Lower leg skin (tissue), 4 donors: Measurements from ENCODE around the gene C1orf216. TPM values are rescaled to one million over a fixed set of nuclear protein-coding genes. Genes with fewer than 3 reads are reported as not detected.
"Not testable (repeated sequence)": the region's sequence is repeated elsewhere in the genome, so short reads cannot be mapped to it uniquely, and the experiment has no call there.

Experiments
- DNase-seq, 2 donors: peaks; one replicate each; pipeline ENCODE4 v3.0.0-alpha.2; 2019; ENCODE audit warnings: low spot score in 2 of 2
- H3K4me3 ChIP-seq: fragments of 200-600 bp; sonication (generic); 2 replicates; pipeline ENCODE4 v1.5.1; 2017; ENCODE audit warnings: mild to moderate bottlenecking, low read depth; ENCODE audit not compliant: poor library complexity, severe bottlenecking
- POLR2A ChIP-seq, 2 donors: fragments of 450-650 bp; IDR thresholded peaks; one replicate each; pipeline ENCODE4 v1.6.1; 2016 to 2017; ENCODE audit warnings: antibody characterized with exemption in 2 of 2, mild to moderate bottlenecking in 1 of 2, moderate library complexity in 1 of 2
- WGBS, 2 donors: methylation state at CpG; one replicate each; pipeline ENCODE4 v1.1.5; 2018; 5-methylcytosine and 5-hydroxymethylcytosine counted together
- intact Hi-C: fragments of 100-400 bp; cut with DNase I; formaldehyde crosslinking; loops from one replicate; pipeline ENCODE4 v1.15.0; 2023; ENCODE audit warnings: low total_unique reads
- total RNA-seq, 4 donors: library from RNA; depleted of rRNA; stranded (reverse); fragments of >200 nt; gene quantifications; one replicate each; pipeline ENCODE4 v1.1.0, GENCODE V29; 2016
- TF ChIP-seq, protein P1 (sequence below), 3 donors: fragments of 450-650 bp; IDR thresholded peaks; one replicate each; pipeline ENCODE4 v1.5.1; 2016; ENCODE audit warnings: antibody characterized with exemption in 3 of 3, mild to moderate bottlenecking in 3 of 3, moderate library complexity in 2 of 3

The C1orf216 gene
- total RNA-seq, 4 donors from 2014 or later, result 5.6 to 9.8 (median 6.5) TPM

DNA sequence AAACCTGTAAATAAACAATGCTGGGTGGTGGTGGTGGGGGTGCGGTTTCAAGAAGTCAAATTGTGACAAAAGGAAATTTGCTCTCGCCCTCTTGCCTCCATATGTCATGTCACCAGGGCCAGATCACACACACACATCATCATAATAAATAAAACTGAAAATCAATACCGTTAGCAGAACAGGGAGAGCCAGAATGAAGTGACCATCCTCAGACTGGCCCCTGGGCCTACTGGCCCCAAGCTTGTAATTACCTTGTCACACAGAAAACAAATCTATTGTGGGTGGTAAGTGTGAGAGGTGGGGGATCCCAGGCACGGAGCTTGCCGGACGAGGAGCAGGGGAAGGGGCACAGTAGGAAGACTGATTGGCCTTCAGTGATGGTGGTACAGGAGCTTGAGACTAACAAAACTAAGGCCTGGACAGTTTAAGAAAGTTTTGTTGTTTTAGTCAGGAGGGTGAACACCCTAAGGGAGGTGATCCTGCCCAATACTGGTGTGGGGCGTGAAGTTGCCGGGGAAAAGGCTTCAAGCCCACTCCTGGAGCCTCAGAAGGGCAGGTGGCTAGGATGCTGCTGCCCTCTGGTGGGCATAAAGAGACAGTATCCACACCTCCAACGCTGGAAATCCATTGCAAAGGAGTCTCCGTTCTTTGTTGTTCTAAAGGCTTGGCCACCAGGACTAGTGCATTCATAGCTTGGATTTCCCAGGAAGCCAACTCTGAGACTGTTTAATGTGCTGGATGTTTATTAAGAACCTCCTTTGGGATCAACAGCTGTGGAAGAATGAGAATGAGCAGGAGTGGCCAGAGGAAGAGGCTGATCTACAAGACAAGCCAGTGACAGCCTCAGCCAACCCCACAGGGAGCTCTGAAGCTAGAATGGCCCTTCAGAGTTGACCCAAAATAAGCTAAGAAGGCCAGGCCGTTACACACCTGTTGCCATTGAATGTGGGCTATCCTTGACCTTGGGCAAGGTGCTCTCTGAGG lies 8.1 kb upstream of the C1orf216 start:
- DNase-seq, result peak in 1 of 2 donors; percentile 84
- intact Hi-C loops, result loop anchor here (5.0 kb wide), 1 partner anchor 159 kb away; no protein-coding TSS in a partner anchor
- no peak overlapping the region for H3K4me3 ChIP-seq
- 37 to 46% methylated on average over 11 of the region's 11 CpGs for WGBS, 2 donors
- TF ChIP-seq POLR2A (IDR thresholded peaks at IDR 0.05), result no peak
- TF ChIP-seq, protein P1, sequence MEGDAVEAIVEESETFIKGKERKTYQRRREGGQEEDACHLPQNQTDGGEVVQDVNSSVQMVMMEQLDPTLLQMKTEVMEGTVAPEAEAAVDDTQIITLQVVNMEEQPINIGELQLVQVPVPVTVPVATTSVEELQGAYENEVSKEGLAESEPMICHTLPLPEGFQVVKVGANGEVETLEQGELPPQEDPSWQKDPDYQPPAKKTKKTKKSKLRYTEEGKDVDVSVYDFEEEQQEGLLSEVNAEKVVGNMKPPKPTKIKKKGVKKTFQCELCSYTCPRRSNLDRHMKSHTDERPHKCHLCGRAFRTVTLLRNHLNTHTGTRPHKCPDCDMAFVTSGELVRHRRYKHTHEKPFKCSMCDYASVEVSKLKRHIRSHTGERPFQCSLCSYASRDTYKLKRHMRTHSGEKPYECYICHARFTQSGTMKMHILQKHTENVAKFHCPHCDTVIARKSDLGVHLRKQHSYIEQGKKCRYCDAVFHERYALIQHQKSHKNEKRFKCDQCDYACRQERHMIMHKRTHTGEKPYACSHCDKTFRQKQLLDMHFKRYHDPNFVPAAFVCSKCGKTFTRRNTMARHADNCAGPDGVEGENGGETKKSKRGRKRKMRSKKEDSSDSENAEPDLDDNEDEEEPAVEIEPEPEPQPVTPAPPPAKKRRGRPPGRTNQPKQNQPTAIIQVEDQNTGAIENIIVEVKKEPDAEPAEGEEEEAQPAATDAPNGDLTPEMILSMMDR (IDR thresholded peaks at IDR 0.05), result no peak

DNA sequence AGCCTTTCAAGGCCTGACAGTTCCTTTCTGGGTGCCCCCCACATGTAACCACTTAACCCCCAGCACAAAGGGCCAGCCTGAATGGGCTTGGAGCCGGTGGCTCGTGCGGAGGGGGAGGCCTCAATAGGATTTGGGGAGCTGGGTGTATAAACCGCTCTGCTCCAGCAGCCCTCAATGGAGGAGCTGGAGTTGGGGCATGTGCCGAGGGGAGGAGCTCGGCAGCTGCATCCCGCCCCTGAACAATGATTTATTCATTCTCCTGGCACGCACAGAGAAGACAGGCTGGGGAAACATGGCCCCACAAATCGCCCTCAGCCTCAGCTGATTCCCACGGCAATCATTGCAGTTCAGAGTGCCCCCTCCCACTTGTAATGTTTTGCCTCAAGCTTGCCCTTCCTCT lies 6.9 kb upstream of the C1orf216 start:
- DNase-seq, result no peak
- intact Hi-C loops, result loop anchor here (5.0 kb wide), 1 partner anchor 158 kb away; no protein-coding TSS in a partner anchor
- 46 to 56% methylated on average over 9 of the region's 10 CpGs for WGBS, 2 donors
- H3K4me3 ChIP-seq, result no peak overlapping the region
- TF ChIP-seq POLR2A (IDR thresholded peaks at IDR 0.05), result no peak
- TF ChIP-seq, protein P1 (IDR thresholded peaks at IDR 0.05), result no peak

DNA sequence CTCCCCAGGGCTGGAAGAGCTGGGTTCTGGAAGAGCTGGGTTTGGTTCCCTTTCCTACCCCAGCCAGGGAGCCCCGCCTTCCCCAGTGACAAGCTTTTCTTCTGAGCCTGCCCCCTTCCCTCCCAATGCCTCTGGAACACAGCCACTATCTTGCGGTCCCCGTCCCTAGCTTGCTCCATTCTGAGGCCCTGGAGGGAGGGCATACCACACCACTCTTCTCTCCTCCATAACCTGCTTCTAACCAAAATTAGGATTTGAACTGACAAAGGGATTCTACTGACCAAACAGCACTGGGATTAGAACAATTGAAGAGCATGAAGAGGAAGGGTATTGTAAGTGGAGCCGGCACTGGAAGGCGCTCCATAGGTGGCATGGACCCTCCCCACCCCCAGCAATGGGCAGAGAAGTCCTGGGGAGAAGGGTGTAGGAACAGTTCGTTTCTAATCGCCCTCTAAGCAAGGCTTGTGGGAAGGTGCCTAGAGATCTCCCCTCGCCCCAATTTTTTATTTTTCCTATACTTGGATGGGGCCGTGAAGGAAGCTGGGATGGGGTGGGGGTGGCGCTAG lies 690 bp downstream of the C1orf216 start:
- intact Hi-C loops, result loop anchor here (5.0 kb wide), 1 partner anchor 146 kb away; the partner anchor contains the start of gene TFAP2E
- TF ChIP-seq, protein P1 (IDR thresholded peaks at IDR 0.05), result no peak
- no peak for TF ChIP-seq POLR2A (IDR thresholded peaks at IDR 0.05)
- WGBS, 2 donors, result 2 to 6% methylated on average over 10 of the region's 10 CpGs
- H3K4me3 ChIP-seq, result peak overlapping the region; percentile 52
- DNase-seq, result peak; percentile 54 to 93

DNA sequence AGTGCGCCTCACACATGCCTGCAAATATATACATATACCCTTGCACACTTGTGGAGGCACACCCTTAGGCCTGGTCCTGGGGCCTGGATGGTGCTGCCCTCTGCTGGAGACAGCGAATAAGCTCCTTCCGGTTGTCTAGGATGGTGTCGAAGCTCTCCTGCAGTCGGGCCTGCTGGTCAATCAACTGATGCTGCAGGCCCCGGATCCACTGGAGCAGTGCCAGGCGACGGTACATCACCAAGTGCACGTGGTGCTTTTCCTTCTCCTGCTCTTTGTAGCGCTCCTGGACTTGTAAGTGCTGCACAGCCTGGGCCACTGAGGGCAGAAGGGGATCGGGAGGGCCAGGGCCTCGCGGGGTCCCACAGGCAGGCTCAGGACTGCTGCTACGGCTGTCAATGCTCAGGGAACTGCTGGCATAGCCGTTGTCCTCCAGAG lies 3.1 kb downstream of the C1orf216 start:
- WGBS, 2 donors, result 32 to 38% methylated on average over 14 to 15 of the region's 15 CpGs
- no peak for TF ChIP-seq POLR2A (IDR thresholded peaks at IDR 0.05)
- TF ChIP-seq, protein P1 (IDR thresholded peaks at IDR 0.05), result no peak
- no peak overlapping the region for H3K4me3 ChIP-seq
- peak; percentile 30 to 91 for DNase-seq
- intact Hi-C loops, result loop anchor here (5.0 kb wide), 1 partner anchor 143 kb away; the partner anchor contains the start of gene TFAP2E

DNA sequence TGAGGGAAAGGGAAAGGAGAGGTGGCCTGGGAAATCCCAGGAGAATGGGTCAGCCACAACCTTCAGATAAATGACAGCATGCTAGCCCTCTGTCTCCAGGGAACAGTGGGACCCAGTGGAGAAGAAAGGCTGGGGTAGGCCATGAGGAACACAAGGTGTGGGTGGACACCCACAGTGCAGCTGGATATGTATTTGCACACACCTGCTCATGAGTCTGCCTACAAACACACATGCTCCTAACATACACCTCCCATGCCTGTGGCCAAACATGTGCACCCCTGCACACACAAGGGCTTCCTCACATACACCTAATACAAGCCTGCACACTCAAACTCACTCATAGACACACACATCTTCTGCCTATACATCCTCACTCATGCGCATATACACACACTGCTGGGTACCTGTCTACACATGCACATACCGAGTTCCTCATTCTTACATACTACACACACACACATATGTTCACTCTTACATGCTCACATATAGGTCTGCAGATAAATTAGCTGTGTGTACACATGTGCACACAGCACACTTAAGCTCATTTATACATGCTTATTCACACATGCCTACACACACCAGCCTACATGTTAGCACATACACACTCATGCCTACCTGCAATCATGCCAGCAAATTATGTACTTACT lies 3.6 kb downstream of the C1orf216 start:
- no peak overlapping the region for H3K4me3 ChIP-seq
- TF ChIP-seq POLR2A (IDR thresholded peaks at IDR 0.05), result no peak
- TF ChIP-seq, protein P1 (IDR thresholded peaks at IDR 0.05), result no peak
- intact Hi-C loops, result loop anchor here (5.0 kb wide), 1 partner anchor 143 kb away; the partner anchor contains the start of gene TFAP2E

DNA sequence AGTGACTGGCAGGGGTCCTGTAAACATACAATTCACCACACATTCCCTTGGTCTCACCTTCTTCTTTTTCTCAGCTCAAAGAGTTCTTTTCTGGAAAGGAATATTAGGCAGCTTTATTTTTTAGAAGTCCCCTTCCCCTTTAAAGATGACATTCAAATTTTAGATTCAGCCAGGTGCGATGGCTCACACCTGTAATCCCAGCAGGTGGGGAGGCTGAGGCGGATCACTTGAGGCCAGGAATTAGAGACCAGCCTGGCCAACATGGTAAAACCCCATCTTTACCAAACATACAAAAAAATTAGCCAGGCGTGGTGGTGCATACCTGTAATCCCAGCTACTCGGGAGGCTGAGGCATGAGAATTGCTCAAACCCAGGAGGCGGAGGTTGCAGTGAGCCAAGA lies 7.6 kb downstream of the C1orf216 start:
- DNase-seq, intact Hi-C loops, H3K4me3 ChIP-seq: not testable (repeated sequence)
- 94 to 97% methylated on average over 5 of the region's 5 CpGs for WGBS, 2 donors

More for the DNA sequence above, 3.6 kb downstream of the C1orf216 start:
- DNase-seq, result no peak
- WGBS, 2 donors, result 78 to 81% methylated on average over 2 of the region's 2 CpGs
